Measurements from ENCODE around the gene PIGU.

DNA sequence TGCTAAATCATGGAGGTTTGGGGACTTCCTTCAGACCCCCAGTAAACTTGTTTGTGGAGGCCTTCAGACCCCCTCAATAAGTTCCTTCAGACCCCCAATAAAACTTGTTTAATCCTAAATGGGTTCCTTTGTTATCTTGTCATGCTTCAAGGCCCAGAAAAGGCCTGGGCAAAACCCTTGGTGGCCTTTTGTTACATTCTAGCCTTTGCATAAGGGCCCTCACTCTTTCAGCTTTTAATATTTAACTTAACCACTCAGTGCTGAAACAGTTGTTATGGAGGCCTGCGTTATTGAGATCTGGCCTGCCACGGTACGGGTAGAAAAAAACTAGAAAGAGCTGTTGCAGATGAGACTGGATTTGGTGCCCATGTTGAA lies 165.0 kb downstream of the PIGU start:
- TF ChIP-seq POLR2AphosphoS5 (IDR thresholded peaks at IDR 0.05; ENCODE audit: low read depth, low read length), result no peak
- TF ChIP-seq, protein P1, sequence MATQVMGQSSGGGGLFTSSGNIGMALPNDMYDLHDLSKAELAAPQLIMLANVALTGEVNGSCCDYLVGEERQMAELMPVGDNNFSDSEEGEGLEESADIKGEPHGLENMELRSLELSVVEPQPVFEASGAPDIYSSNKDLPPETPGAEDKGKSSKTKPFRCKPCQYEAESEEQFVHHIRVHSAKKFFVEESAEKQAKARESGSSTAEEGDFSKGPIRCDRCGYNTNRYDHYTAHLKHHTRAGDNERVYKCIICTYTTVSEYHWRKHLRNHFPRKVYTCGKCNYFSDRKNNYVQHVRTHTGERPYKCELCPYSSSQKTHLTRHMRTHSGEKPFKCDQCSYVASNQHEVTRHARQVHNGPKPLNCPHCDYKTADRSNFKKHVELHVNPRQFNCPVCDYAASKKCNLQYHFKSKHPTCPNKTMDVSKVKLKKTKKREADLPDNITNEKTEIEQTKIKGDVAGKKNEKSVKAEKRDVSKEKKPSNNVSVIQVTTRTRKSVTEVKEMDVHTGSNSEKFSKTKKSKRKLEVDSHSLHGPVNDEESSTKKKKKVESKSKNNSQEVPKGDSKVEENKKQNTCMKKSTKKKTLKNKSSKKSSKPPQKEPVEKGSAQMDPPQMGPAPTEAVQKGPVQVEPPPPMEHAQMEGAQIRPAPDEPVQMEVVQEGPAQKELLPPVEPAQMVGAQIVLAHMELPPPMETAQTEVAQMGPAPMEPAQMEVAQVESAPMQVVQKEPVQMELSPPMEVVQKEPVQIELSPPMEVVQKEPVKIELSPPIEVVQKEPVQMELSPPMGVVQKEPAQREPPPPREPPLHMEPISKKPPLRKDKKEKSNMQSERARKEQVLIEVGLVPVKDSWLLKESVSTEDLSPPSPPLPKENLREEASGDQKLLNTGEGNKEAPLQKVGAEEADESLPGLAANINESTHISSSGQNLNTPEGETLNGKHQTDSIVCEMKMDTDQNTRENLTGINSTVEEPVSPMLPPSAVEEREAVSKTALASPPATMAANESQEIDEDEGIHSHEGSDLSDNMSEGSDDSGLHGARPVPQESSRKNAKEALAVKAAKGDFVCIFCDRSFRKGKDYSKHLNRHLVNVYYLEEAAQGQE (IDR thresholded peaks at IDR 0.05; ENCODE audit: insufficient read depth in 1 of 2, low read depth in 2 of 2, low read length in 2 of 2), result no peak
- no peak for TF ChIP-seq TAF1 (IDR thresholded peaks at IDR 0.05; ENCODE audit: borderline replicate concordance, insufficient read depth, low read length)
- no peak for TF ChIP-seq SIN3A (IDR thresholded peaks at IDR 0.05; ENCODE audit: borderline replicate concordance, insufficient read depth, low read length)
- no peak for TF ChIP-seq FOXP2 (optimal IDR thresholded peaks at IDR 0.05; ENCODE audit: borderline replicate concordance, extremely low read depth, extremely low read length, insufficient read depth)

Data from PFSK-1 (cell line).